Left cardiac atrium (tissue), 4 donors: Measurements from ENCODE around the gene CDC25A. TPM values are rescaled to one million over a fixed set of nuclear protein-coding genes. Genes with fewer than 3 reads are reported as not detected.

ENCODE experiments used
- ATAC-seq, 2 donors: fragments of 200-7000 bp; cut with Tn5 transposase; one replicate each; pipeline ENCODE4 v1.9.1; 2020; ENCODE audit warnings: mild to moderate bottlenecking in 2 of 2, moderate library complexity in 2 of 2
- DNase-seq: peaks from one replicate; pipeline ENCODE4 v3.0.0-alpha.2; 2020
- intact Hi-C, 2 donors: fragments of 100-400 bp; cut with DNase I; formaldehyde crosslinking; loops; one replicate each; pipeline versions ENCODE4 v1.14.1 to v1.15.1; 2022 to 2023
- total RNA-seq, 2 donors: library from RNA; stranded (reverse); fragmentation: NEBNext Ultra II Directional; extraction: Animal tissue kit (Norgen Biotek cat#: 25700); gene quantifications; one replicate each; pipeline ENCODE4 v1.2.1, GENCODE V29; 2021
- donor health status: DM: no; HTN: yes; CAD: no.
- donor health status: DM: no; HTN: yes; CAD: no; lungs with severe emphysema.
- donor health status: DM: yes; HTN: yes; CAD: no.
- donor health status: Dilated cardiomyopathy.

Gene CDC25A
- total RNA-seq, 2 donors from 2014 or later, result 0.65 to 0.94 TPM

DNA sequence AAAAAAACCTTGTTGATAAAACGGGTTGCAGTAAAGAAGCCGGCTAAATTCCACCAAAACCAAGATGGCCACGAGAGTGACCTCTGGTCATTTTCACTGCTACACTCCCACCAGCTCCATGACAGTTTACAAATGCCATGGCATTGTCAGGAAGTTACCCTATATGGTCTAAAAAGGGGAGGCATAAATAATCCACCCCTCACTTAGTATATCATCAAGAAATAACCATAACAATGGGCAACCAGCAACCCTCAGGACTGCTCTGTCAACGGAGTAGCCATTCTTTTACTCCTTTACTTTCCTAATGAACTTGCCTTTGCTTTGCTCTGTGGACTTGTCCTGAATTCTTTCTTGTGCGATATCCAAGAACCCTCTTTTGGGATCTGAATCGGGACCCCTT, 14.4 kb upstream of the CDC25A start:
- intact Hi-C loops, result no loop called here
- ATAC-seq, result no peak
- no peak for DNase-seq

GRCh38 chr3:48199117-48199516, 10.9 kb upstream of the CDC25A start:
- no peak for ATAC-seq
- intact Hi-C loops, result no loop called here
- DNase-seq, result no peak

GRCh38 chr3:48196611-48197010, 8.4 kb upstream of the CDC25A start:
- intact Hi-C loops, result no loop called here

GRCh38 chr3:48194446-48195071, 6.3 kb upstream of the CDC25A start:
- DNase-seq, result peak; percentile 42
- peak; percentile 58 to 66 for ATAC-seq
- intact Hi-C loops, result no loop called here

More at GRCh38 chr3:48196611-48197010, 8.4 kb upstream of the CDC25A start:
- ATAC-seq (no peak), DNase-seq (no peak)

- ATAC-seq, result no peak
- no peak for DNase-seq
- intact Hi-C loops, result no loop called here
Measured at GRCh38 chr3:48190911-48191310, 2.7 kb upstream of the CDC25A start.

DNA sequence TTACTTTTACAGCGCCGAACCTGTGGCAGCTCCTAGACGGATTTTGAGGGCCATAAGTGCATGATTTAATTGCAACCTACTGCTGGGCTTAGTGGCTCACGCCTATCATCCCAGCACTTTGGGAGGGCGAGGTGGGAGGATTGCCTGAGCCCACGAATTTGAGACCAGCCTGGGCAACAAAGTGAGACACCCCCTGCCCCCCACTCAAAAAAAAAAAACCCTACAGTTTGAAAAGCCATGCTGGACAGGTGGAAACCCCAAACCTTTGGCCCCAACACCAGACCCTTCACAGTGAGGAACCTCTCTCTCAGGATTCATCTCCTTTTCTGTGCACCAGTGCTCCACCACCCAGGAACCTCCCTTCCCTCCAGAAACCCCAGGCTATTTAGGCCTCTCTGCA, 1.1 kb upstream of the CDC25A start:
- no peak for ATAC-seq
- intact Hi-C loops, result no loop called here
- DNase-seq, result no peak

DNA sequence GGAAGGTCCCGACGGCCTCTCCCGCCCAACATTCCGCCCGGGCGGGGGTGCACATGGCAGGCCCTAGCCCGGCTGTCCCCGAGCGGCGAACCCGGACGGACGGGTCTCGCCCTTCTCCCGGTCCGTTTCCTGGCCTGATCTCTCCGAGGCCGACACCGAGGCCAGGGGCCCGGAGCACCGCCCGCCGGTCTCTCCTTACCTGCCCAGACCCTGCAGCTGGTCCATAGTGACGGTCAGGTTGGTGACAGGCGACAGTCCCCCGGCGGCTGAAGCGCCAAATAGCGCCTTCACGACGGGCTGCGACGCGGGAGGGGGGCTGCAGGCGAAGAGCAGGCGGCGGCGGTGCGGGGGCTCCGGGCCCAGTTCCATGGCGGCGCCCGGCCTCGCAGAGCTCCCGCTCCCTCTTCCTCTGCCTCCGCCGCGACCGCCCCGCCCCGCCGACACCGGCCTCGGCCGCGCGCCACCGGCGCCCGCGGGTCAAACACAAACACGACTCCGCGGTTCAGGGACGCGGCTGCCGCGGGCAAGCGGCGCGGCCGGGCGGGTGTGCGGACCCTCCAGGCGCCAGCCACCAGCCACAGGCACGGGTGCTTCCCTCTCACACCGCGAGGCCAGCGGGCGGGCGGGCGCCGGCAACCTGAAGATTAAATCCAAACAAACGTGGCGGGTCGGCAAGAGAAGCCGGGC, 495 bp downstream of the CDC25A start:
- peak; percentile 71 for DNase-seq
- intact Hi-C loops, result no loop called here
- peak; percentile 56 to 60 for ATAC-seq

DNA sequence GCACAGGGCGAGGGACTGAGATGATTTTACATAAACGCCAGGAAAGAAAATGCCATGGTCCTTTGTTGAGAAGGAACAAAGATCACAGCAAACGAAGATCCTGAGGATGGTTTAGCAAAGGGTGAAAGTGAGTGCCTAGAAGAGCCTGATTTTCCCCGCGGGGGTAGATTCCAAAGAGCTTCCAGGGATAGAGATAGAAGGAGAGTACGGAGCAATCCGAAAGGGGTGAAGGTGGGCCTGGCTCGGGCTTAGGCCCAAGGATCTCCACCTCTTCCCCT, 977 bp downstream of the CDC25A start:
- intact Hi-C loops, result no loop called here
- ATAC-seq (no peak), DNase-seq (no peak)

DNA sequence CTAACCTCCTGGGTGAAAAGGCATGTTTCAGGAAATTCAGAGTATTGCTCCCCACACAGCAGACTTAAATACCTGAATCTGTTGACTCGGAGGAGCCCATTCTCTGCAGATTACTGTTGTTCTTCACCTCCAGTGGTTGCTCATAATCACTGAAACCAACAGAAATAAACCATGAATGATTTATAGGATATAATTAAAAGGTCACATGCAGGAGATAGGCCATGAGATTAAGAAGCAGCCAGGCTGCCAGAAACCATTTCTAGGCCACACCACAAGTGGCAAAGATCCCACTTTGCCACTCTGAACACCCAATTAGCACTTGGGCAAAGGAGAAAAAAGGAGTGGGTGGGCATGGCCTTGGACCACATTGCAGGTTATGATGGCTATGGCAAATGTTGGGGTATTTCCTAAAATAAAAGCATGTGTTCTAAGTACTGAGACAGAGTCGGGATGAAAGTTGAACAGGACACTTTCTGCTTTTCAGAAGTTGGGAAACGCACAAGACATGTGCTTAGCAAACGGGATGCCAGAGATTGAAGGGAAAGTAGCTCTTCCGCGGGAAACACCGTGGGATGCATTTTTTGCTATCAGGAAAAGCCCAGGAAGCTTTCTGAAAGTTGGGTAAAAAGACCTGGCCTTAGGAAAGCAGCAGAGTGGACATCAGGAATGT, 1.5 kb downstream of the CDC25A start:
- ATAC-seq (no peak), DNase-seq (no peak)
- intact Hi-C loops, result no loop called here

- intact Hi-C loops, result no loop called here
- ATAC-seq (no peak), DNase-seq (no peak)
Measured at GRCh38 chr3:48185129-48185528, 3.1 kb downstream of the CDC25A start.

GRCh38 chr3:48184299-48184698, 3.9 kb downstream of the CDC25A start:
- DNase-seq, result no peak
- intact Hi-C loops, result no loop called here
- no peak for ATAC-seq

DNA sequence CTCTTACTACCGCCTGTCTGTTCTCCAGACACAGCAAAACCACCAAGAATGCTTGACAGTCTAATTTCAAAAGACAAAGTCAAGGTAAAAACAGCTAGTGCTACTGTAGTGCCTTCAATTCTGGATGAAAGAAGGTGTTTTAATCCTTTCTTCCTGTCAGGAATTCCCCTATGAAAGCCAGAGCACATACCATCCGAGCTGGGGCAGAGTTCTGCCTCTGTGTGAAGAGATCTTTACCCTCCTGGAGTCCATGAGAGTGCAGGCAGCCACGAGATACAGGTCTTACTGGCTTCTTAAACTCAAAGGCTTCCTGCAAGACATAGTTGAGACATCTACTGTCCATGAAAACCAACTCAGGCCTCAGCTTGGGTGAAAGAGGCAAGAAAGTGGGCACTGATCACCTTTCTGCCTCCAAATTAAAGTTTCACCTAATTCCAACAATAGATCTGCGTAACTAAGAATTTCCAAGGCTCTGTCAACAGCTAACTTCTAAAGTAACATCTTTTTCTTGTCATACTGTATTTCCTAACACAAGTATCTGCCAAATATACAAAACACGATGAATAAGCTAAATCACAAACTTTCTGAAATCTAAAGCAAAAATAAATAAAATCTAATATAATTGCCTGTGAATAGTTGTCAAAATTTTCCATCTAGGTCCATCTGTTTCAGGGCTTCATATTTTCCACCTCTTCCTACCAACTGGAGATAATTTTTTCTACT, 7.5 kb downstream of the CDC25A start:
- ATAC-seq (no peak), DNase-seq (no peak)
- intact Hi-C loops, result no loop called here

- intact Hi-C loops, result no loop called here
- no peak for DNase-seq
- ATAC-seq, result no peak
Measured at GRCh38 chr3:48180021-48180420, 8.2 kb downstream of the CDC25A start.

GRCh38 chr3:48178072-48178471, 10.1 kb downstream of the CDC25A start:
- ATAC-seq, result peak in 1 of 2 donors; percentile 71
- no peak for DNase-seq
- intact Hi-C loops, result no loop called here

DNA sequence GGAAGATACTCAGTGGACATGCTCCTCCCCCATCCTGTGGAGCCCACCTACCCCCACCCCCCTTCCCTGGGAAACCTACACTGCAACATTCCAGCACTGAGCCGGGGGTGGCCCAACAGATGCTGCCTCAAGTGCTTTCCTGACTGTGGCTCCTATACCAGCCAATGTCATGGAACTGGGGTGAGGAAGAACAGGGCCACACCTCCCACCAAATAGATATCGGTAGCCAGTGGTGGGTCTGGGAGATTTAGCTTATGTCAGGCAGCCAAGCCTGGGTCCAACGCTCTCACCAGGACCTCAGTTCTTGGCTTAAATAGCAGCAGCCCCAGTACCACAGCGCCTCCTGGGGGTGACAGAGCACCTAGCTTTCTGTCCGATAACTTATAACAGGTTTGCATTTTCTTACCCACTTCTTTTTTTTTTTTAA, 30.3 kb downstream of the CDC25A start:
- DNase-seq (peak; percentile 77), ATAC-seq (peak; percentile 70 to 72)
- intact Hi-C loops, result loop anchor here (5.0 to 10.0 kb wide), 2 partner anchors 163 to 321 kb away; no protein-coding TSS in a partner anchor

- peak; percentile 30 to 80 for ATAC-seq
- no peak for DNase-seq
- intact Hi-C loops, result loop anchor here (5.0 to 10.0 kb wide), 2 partner anchors 163 to 320 kb away; no protein-coding TSS in a partner anchor
Measured at GRCh38 chr3:48157202-48157840, 30.9 kb downstream of the CDC25A start.

DNA sequence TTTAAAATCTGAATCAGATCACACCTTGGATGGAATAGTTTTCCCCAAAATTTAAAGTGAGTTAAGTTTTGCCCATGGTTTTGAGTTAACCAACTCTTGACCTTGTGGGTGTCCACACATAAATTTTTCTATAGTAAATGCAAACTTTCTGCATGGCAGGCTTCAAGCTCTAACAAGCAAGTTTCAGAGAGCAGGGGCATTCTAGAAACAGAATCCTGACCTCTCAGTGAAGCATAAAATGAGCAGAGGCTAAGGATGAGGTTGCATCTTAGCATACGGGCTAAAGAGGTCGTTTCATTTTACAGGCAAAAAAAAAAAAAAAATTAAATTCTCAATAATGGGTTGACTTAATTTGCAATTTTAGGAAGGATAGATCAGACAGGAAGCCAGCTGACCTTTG, 32.1 kb downstream of the CDC25A start:
- intact Hi-C loops, result loop anchor here (5.0 to 10.0 kb wide), 2 partner anchors 161 to 319 kb away; no protein-coding TSS in a partner anchor
- ATAC-seq (no peak), DNase-seq (no peak)

DNA sequence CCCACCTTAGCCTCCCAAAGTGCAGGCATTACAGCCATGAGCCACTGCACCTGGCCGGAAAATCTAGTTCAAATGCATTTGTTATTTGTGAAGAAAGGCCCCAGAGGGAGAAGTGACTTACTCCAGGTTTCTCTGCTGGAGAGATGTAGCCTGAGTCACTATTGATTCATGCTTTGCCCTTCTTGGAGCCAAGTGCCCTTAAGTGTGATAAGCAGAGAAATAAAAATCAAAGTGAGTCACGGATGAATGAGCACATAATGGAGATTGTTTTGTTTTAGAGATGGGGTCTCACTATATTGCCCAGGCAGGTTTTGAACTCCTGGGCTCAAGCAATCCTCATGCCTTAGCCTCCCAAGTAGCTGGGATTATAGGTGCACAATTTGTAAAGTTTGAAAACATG, 33.1 kb downstream of the CDC25A start:
- DNase-seq, result no peak
- intact Hi-C loops, result loop anchor here (5.0 to 10.0 kb wide), 2 partner anchors 160 to 318 kb away; no protein-coding TSS in a partner anchor

DNA sequence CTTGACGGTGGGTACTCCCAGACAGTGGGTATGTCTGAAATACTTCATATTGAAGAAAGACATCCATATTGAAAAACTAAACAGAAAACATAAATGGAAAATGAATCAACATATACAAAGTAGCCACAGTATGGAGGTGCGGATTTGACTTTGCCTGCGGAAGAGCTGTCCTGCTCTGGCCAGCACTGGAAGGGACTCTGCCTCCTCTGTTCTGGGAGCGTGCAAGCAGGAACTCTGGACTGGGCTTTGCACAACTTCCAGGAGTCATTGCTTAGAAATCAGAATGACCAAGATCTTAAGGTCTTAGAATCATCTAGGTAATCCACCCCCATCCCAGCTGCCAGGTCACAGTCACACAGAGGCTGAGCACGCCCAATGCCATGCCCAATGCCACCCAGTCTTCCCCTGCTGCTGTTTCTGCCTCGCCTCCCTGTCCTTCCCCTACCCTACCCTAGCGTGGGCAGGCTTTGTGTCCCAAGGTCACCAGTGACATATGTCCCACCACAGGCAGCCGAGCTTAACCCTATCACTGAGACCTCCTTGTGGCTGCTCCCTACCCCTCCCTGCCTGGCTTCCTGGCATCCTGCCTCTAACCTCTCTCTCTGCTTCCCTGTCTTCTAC, 36.3 kb downstream of the CDC25A start:
- DNase-seq (no peak), ATAC-seq (peak; percentile 51 to 59)
- intact Hi-C loops, result loop anchor here (2.0 to 10.0 kb wide), 4 partner anchors 63 to 327 kb away; no protein-coding TSS in a partner anchor

More for the DNA sequence above, 33.1 kb downstream of the CDC25A start:
- no peak for ATAC-seq
